KMS-11 (cell line): ENCODE data around the gene ARL15.

Experiments used
- H2AFZ ChIP-seq: fragments of 200-600 bp; sonication (generic); 2 replicates; pipeline ENCODE4 v1.6.1; 2016; ENCODE audit warnings: antibody characterized with exemption, mixed run types, low read depth
- H3K27ac ChIP-seq: fragments of 200-600 bp; sonication (generic); 2 replicates; pipeline ENCODE4 v1.6.1; 2016; ENCODE audit warnings: mild to moderate bottlenecking, mixed run types
- H3K27me3 ChIP-seq: fragments of 200-600 bp; sonication (generic); 2 replicates; pipeline ENCODE4 v1.6.1; 2017; ENCODE audit warnings: mild to moderate bottlenecking, low read depth, mixed run types, moderate library complexity; ENCODE audit not compliant: insufficient read depth
- H3K36me3 ChIP-seq: fragments of 200-600 bp; sonication (generic); 2 replicates; pipeline ENCODE4 v1.6.1; 2017; ENCODE audit warnings: mild to moderate bottlenecking, mixed run types; ENCODE audit not compliant: insufficient read depth
- H3K4me1 ChIP-seq: fragments of 200-600 bp; sonication (generic); 2 replicates; pipeline ENCODE4 v1.6.1; 2016; ENCODE audit warnings: mild to moderate bottlenecking, low read depth, mixed run types; ENCODE audit not compliant: poor library complexity, severe bottlenecking
- H3K4me2 ChIP-seq: fragments of 200-600 bp; sonication (generic); 2 replicates; pipeline ENCODE4 v1.7.0; 2016; ENCODE audit warnings: mild to moderate bottlenecking, mixed run types
- H3K4me3 ChIP-seq: fragments of 200-600 bp; sonication (generic); IDR thresholded peaks from 2 replicates; pipeline ENCODE4 v1.6.1; 2017; ENCODE audit warnings: low read depth, low read length, mixed read lengths; ENCODE audit not compliant: insufficient read depth
- H3K79me2 ChIP-seq: fragments of 200-600 bp; sonication (generic); 2 replicates; pipeline ENCODE4 v1.6.1; 2016; ENCODE audit warnings: low read depth, mixed run types; ENCODE audit not compliant: insufficient read depth
- H3K9ac ChIP-seq: fragments of 200-600 bp; sonication (generic); 2 replicates; pipeline ENCODE4 v1.6.1; 2016; ENCODE audit warnings: mild to moderate bottlenecking, mixed run types
- H4K20me1 ChIP-seq: fragments of 200-600 bp; sonication (generic); 2 replicates; pipeline ENCODE4 v1.6.1; 2016; ENCODE audit warnings: mild to moderate bottlenecking, mixed run types; ENCODE audit not compliant: insufficient read depth
- TF ChIP-seq, protein P1 (sequence below): fragments of 200-600 bp; sonication (generic); conservative IDR thresholded peaks from 2 replicates; pipeline ENCODE4 v1.6.1; 2017; ENCODE audit warnings: low read depth, mild to moderate bottlenecking, antibody characterized with exemption, low read length, moderate library complexity, mixed read lengths

Gene ARL15

GRCh38 chr5:53917095-53917494 is 393.3 kb downstream of the ARL15 start:
- H3K9ac ChIP-seq = no peak overlapping the region
- H3K27me3 ChIP-seq = no peaks in the 10 kb centered on the region
- no peaks in the 10 kb centered on the region for H3K79me2 ChIP-seq
- H4K20me1 ChIP-seq = no peaks in the 10 kb centered on the region
- no peaks in the 10 kb centered on the region for H3K36me3 ChIP-seq
- H3K4me3 ChIP-seq = no peak overlapping the region
- TF ChIP-seq, protein P1, sequence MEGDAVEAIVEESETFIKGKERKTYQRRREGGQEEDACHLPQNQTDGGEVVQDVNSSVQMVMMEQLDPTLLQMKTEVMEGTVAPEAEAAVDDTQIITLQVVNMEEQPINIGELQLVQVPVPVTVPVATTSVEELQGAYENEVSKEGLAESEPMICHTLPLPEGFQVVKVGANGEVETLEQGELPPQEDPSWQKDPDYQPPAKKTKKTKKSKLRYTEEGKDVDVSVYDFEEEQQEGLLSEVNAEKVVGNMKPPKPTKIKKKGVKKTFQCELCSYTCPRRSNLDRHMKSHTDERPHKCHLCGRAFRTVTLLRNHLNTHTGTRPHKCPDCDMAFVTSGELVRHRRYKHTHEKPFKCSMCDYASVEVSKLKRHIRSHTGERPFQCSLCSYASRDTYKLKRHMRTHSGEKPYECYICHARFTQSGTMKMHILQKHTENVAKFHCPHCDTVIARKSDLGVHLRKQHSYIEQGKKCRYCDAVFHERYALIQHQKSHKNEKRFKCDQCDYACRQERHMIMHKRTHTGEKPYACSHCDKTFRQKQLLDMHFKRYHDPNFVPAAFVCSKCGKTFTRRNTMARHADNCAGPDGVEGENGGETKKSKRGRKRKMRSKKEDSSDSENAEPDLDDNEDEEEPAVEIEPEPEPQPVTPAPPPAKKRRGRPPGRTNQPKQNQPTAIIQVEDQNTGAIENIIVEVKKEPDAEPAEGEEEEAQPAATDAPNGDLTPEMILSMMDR = no peak
- H3K4me2 ChIP-seq = no peak overlapping the region
- H2AFZ ChIP-seq = no peak overlapping the region
- H3K27ac ChIP-seq = no peak overlapping the region
- H3K4me1 ChIP-seq = no peaks in the 10 kb centered on the region

- no peaks in the 10 kb centered on the region for H3K79me2 ChIP-seq
- no peaks in the 10 kb centered on the region for H3K27me3 ChIP-seq
- H3K9ac ChIP-seq = no peak overlapping the region
- H4K20me1 ChIP-seq = no peaks in the 10 kb centered on the region
- H3K36me3 ChIP-seq = no peaks in the 10 kb centered on the region
- TF ChIP-seq, protein P1 = no peak
- H3K4me2 ChIP-seq = no peak overlapping the region
- H2AFZ ChIP-seq = no peak overlapping the region
- no peak overlapping the region for H3K4me3 ChIP-seq
- no peaks in the 10 kb centered on the region for H3K4me1 ChIP-seq
- no peak overlapping the region for H3K27ac ChIP-seq
Measured at GRCh38 chr5:53915120-53915519, 395.3 kb downstream of the ARL15 start.

DNA sequence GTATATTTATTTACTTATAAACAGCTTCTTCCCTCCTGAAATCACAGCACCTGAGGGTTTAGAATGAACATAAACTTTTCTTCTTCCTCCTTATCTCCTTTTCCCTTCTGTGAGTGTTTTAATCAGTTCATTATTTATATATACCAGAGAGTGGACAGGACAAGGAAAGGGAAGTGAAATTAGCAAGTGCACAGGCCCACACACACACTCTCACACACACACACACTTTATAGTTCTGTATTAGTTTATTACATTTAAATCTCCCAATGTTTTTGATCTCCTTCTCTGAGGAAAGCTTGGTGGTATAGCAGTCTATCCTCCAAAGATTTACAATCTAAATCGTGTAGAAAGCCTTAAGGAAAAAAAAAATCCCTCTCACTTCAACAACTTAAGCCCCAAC is 396.4 kb downstream of the ARL15 start:
- Histone ChIP-seq H3K9ac (no peak overlapping the region), H4K20me1 (no peaks in the 10 kb centered on the region), H2AFZ (no peak overlapping the region), H3K27me3 (no peaks in the 10 kb centered on the region), H3K4me2 (no peak overlapping the region), H3K4me3 (no peak overlapping the region), H3K27ac (no peak overlapping the region), H3K79me2 (no peaks in the 10 kb centered on the region), H3K4me1 (no peaks in the 10 kb centered on the region), H3K36me3 (no peaks in the 10 kb centered on the region)
- TF ChIP-seq, protein P1 = no peak

GRCh38 chr5:53908757-53909156 is 401.6 kb downstream of the ARL15 start:
- TF ChIP-seq, protein P1 = no peak
- no peak overlapping the region for H3K4me2 ChIP-seq
- no peaks in the 10 kb centered on the region for H3K36me3 ChIP-seq
- H3K4me3 ChIP-seq = no peak overlapping the region
- no peaks in the 10 kb centered on the region for H3K27me3 ChIP-seq
- H3K9ac ChIP-seq = no peak overlapping the region
- H4K20me1 ChIP-seq = no peaks in the 10 kb centered on the region
- no peaks in the 10 kb centered on the region for H3K79me2 ChIP-seq
- no peak overlapping the region for H2AFZ ChIP-seq
- no peak overlapping the region for H3K27ac ChIP-seq
- H3K4me1 ChIP-seq = peaks cover 4% of the 10 kb centered on the region

- H2AFZ ChIP-seq = no peak overlapping the region
- no peaks in the 10 kb centered on the region for H3K27me3 ChIP-seq
- no peaks in the 10 kb centered on the region for H4K20me1 ChIP-seq
- no peak overlapping the region for H3K4me3 ChIP-seq
- no peaks in the 10 kb centered on the region for H3K36me3 ChIP-seq
- peaks cover 4% of the 10 kb centered on the region for H3K4me1 ChIP-seq
- H3K9ac ChIP-seq = no peak overlapping the region
- H3K4me2 ChIP-seq = no peak overlapping the region
- H3K27ac ChIP-seq = no peak overlapping the region
- TF ChIP-seq, protein P1 = no peak
- no peaks in the 10 kb centered on the region for H3K79me2 ChIP-seq
Measured at GRCh38 chr5:53907827-53908226, 402.5 kb downstream of the ARL15 start.
